Upper lobe of right lung (tissue), 1 donor: ENCODE results near the gene SLC6A11. TPM values are rescaled to one million over a fixed set of nuclear protein-coding genes. Genes with fewer than 3 reads are reported as not detected.

Experiments used
- ATAC-seq: fragments of 200-7000 bp; cut with Tn5 transposase; one replicate; pipeline ENCODE4 v1.9.1; 2020; ENCODE audit warnings: mild to moderate bottlenecking, moderate library complexity
- DNase-seq: peaks from one replicate; pipeline ENCODE4 v3.0.0-alpha.2; 2020
- H3K27ac ChIP-seq: fragments of 200-600 bp; one replicate; pipeline ENCODE4 v1.8.0; 2022
- H3K27me3 ChIP-seq: fragments of 200-600 bp; one replicate; pipeline ENCODE4 v1.8.0; 2022; ENCODE audit warnings: mild to moderate bottlenecking
- H3K36me3 ChIP-seq: fragments of 200-600 bp; one replicate; pipeline ENCODE4 v1.8.0; 2022
- H3K4me1 ChIP-seq: fragments of 200-600 bp; one replicate; pipeline ENCODE4 v1.8.0; 2022
- H3K4me3 ChIP-seq: fragments of 200-600 bp; one replicate; pipeline ENCODE4 v1.8.0; 2022; ENCODE audit warnings: mild to moderate bottlenecking
- H3K9me3 ChIP-seq: fragments of 200-600 bp; one replicate; pipeline ENCODE4 v1.8.0; 2022
- CTCF ChIP-seq: fragments of 200-600 bp; IDR thresholded peaks from one replicate; pipeline ENCODE4 v1.8.0; 2022; ENCODE audit warnings: antibody characterized with exemption
- intact Hi-C: fragments of 100-400 bp; cut with DNase I; formaldehyde crosslinking; loops from one replicate; pipeline ENCODE4 v1.11.0; 2022
- total RNA-seq: library from RNA; stranded (reverse); fragmentation: NEBNext Ultra II Directional; extraction: Animal tissue kit (Norgen Biotek cat#: 25700); gene quantifications from one replicate; pipeline ENCODE4 v1.2.1, GENCODE V29; 2021
- donor health status: DM: no; HTN: yes; CAD: no; lungs with severe emphysema.

SLC6A11 gene
- total RNA-seq, 1 donor from 2014 or later: 0.17 TPM

DNA sequence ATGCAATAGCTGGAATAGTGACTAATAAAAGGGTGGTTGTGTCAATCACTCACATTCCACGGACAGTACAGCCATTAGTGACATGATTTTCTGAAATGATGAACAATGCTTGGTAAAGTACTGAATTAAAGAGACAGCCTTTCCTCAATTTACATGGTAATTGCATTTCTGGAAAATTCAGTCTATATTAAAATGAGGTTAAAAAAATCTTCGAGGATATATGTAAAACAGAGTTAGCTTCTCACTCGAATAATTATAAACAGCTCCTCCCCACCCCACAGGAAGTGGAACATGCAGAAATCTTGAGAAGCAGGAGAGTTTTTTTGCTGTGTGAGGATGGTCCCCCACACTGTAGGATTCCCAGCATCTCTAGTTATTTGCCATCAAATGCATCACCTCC lies 42.1 kb downstream of the SLC6A11 start:
- no peaks in the 10 kb centered on the region for H3K4me1 ChIP-seq
- ATAC-seq: no peak
- no peak overlapping the region for H3K27ac ChIP-seq
- H3K9me3 ChIP-seq: no peaks in the 10 kb centered on the region
- intact Hi-C loops: no loop called here
- H3K27me3 ChIP-seq: peaks cover 3% of the 10 kb centered on the region
- DNase-seq: no peak
- H3K4me3 ChIP-seq: no peak overlapping the region
- H3K36me3 ChIP-seq: no peaks in the 10 kb centered on the region
- no peak for TF ChIP-seq CTCF

GRCh38 chr3:10867384-10867783 lies 51.4 kb downstream of the SLC6A11 start:
- no peak for TF ChIP-seq CTCF
- no peaks in the 10 kb centered on the region for H3K9me3 ChIP-seq
- no peaks in the 10 kb centered on the region for H3K4me1 ChIP-seq
- ATAC-seq (no peak), DNase-seq (no peak)
- no peak overlapping the region for H3K27ac ChIP-seq
- no peak overlapping the region for H3K4me3 ChIP-seq
- no peaks in the 10 kb centered on the region for H3K27me3 ChIP-seq
- intact Hi-C loops: no loop called here
- no peaks in the 10 kb centered on the region for H3K36me3 ChIP-seq

GRCh38 chr3:10869460-10869859 lies 53.4 kb downstream of the SLC6A11 start:
- intact Hi-C loops: no loop called here
- Histone ChIP-seq H3K4me1 (no peaks in the 10 kb centered on the region), H3K36me3 (no peaks in the 10 kb centered on the region), H3K27me3 (no peaks in the 10 kb centered on the region), H3K4me3 (no peak overlapping the region), H3K27ac (no peak overlapping the region), H3K9me3 (no peaks in the 10 kb centered on the region)
- ATAC-seq: no peak
- TF ChIP-seq CTCF: no peak
- no peak for DNase-seq

DNA sequence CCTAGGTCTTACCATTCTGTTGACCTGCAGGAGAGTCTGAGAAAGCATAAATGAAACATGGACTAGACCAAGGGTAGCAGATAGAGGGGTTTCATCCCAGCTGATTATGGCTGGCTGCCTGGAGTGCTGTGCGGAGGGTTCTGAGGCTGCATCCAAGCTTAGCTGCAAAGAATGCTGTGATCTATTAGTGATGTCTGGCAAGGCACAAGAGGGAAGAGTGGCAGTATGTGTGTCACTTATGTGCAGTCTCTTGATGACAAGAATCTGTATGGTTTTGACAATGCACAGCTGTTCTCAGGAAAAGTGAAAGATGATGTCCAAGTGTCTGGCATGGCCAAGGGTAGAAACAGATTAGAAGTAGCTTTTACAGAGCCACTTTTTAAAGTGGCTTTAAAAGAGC lies 54.3 kb downstream of the SLC6A11 start:
- Histone ChIP-seq H3K27me3 (no peaks in the 10 kb centered on the region), H3K36me3 (no peaks in the 10 kb centered on the region), H3K27ac (no peak overlapping the region), H3K4me3 (no peak overlapping the region), H3K9me3 (no peaks in the 10 kb centered on the region), H3K4me1 (no peaks in the 10 kb centered on the region)
- no peak for ATAC-seq
- no peak for TF ChIP-seq CTCF
- no peak for DNase-seq
- intact Hi-C loops: no loop called here

DNA sequence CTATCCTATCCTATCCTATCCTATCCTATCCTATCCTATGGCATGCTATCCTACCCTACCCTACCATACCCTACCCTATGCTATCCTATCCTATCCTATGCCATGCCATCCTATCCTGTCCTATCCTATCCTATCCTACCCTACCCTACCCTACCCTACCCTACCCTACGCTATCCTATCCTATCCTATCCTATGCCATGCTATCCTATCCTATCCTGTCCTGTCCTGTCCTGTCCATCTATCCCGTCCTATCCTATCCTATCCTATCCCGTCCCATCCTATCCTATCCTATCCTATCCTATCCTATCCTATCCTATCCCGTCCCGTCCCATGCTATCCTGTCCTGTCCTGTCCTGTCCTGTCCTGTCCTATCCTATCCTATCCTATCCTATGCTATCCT lies 57.4 kb downstream of the SLC6A11 start:
- H3K4me1 ChIP-seq: no peaks in the 10 kb centered on the region
- ATAC-seq (peak; percentile 17), DNase-seq (no peak)
- intact Hi-C loops: no loop called here
- no peak overlapping the region for H3K4me3 ChIP-seq
- H3K27me3 ChIP-seq: no peaks in the 10 kb centered on the region
- no peaks in the 10 kb centered on the region for H3K36me3 ChIP-seq
- H3K27ac ChIP-seq: no peak overlapping the region
- TF ChIP-seq CTCF: no peak
- no peaks in the 10 kb centered on the region for H3K9me3 ChIP-seq

GRCh38 chr3:10875914-10876313 lies 59.9 kb downstream of the SLC6A11 start:
- H3K4me1 ChIP-seq: no peaks in the 10 kb centered on the region
- no peaks in the 10 kb centered on the region for H3K36me3 ChIP-seq
- ATAC-seq: no peak
- no peak overlapping the region for H3K27ac ChIP-seq
- no peak overlapping the region for H3K4me3 ChIP-seq
- no peak for DNase-seq
- no peak for TF ChIP-seq CTCF
- intact Hi-C loops: no loop called here
- no peaks in the 10 kb centered on the region for H3K9me3 ChIP-seq
- no peaks in the 10 kb centered on the region for H3K27me3 ChIP-seq
